BLaER1 (cell line): ENCODE results near the gene AMHR2.
"Not testable (repeated sequence)": the region's sequence is repeated elsewhere in the genome, so short reads cannot be mapped to it uniquely, and the experiment has no call there.

ENCODE experiments used
- H3K27ac ChIP-seq: shearing (Covaris generic); formaldehyde crosslinking; 2 replicates; pipeline ENCODE4 v1.8.1; 2022
- H3K27me3 ChIP-seq: shearing (Covaris generic); formaldehyde crosslinking; 2 replicates; pipeline ENCODE4 v1.8.1; 2022
- H3K36me3 ChIP-seq: shearing (Covaris generic); formaldehyde crosslinking; 2 replicates; pipeline ENCODE4 v1.8.1; 2022
- H3K4me1 ChIP-seq: shearing (Covaris generic); formaldehyde crosslinking; 2 replicates; pipeline ENCODE4 v1.8.1; 2022
- H3K4me2 ChIP-seq: shearing (Covaris generic); formaldehyde crosslinking; 2 replicates; pipeline ENCODE4 v1.8.1; 2022
- H3K4me3 ChIP-seq: shearing (Covaris generic); formaldehyde crosslinking; 2 replicates; pipeline ENCODE4 v1.8.1; 2022
- H3K9ac ChIP-seq: shearing (Covaris generic); formaldehyde crosslinking; 2 replicates; pipeline ENCODE4 v1.8.1; 2022
- H3K9me3 ChIP-seq: shearing (Covaris generic); formaldehyde crosslinking; 2 replicates; pipeline ENCODE4 v1.8.1; 2022
- H4K20me1 ChIP-seq: shearing (Covaris generic); formaldehyde crosslinking; 2 replicates; pipeline ENCODE4 v1.8.1; 2022
- Cebpa-rat ChIP-seq: shearing (Covaris generic); IDR thresholded peaks from 2 replicates; pipeline ENCODE4 v1.8.1; 2022

Gene AMHR2

GRCh38 chr12:53423597-53423996, at the start of gene AMHR2:
Gene AMHR2, plus strand, starts transcription at chr12:53423855. Its CDS starts 80 bp downstream, at chr12:53423935.
- Histone ChIP-seq H3K4me1 (peaks cover 35% of the 10 kb centered on the region), H4K20me1 (no peaks in the 10 kb centered on the region), H3K9ac (no peak within 1 kb of the TSS), H3K36me3 (no peaks in the 10 kb centered on the region), H3K4me2 (no peak within 1 kb of the TSS), H3K4me3 (no peak within 1 kb of the TSS), H3K9me3 (no peaks in the 10 kb centered on the region), H3K27me3 (no peaks in the 10 kb centered on the region), H3K27ac (no peak within 1 kb of the TSS)
- TF ChIP-seq Cebpa-rat = no peak

- H4K20me1 ChIP-seq, H3K9me3 ChIP-seq, H3K36me3 ChIP-seq, H3K9ac ChIP-seq, H3K27ac ChIP-seq, H3K4me2 ChIP-seq, H3K4me3 ChIP-seq, H3K27me3 ChIP-seq: not testable (repeated sequence)
- peaks cover 43% of the 10 kb centered on the region for H3K4me1 ChIP-seq
These were observed 49.4 kb upstream of the AMHR2 start for GRCh38 chr12:53374277-53374676.

GRCh38 chr12:53376747-53377146, 46.9 kb upstream of the AMHR2 start:
- Histone ChIP-seq H3K4me1 (peaks cover 31% of the 10 kb centered on the region), H3K9ac (no peak overlapping the region), H3K27me3 (no peaks in the 10 kb centered on the region), H3K36me3 (no peaks in the 10 kb centered on the region), H3K4me3 (no peak overlapping the region), H4K20me1 (peaks cover 10% of the 10 kb centered on the region), H3K27ac (no peak overlapping the region), H3K9me3 (no peaks in the 10 kb centered on the region), H3K4me2 (no peak overlapping the region)
- TF ChIP-seq Cebpa-rat = no peak

- Histone ChIP-seq H4K20me1 (peaks cover 24% of the 10 kb centered on the region), H3K4me3 (no peak overlapping the region), H3K27ac (no peak overlapping the region; the same call in 1 of the 2 replicates), H3K9ac (no peak overlapping the region), H3K4me2 (no peak overlapping the region), H3K9me3 (no peaks in the 10 kb centered on the region), H3K4me1 (peaks cover 36% of the 10 kb centered on the region), H3K27me3 (no peaks in the 10 kb centered on the region), H3K36me3 (peaks cover 14% of the 10 kb centered on the region)
- no peak for TF ChIP-seq Cebpa-rat
These were observed 45.4 kb upstream of the AMHR2 start for GRCh38 chr12:53378222-53378621.

- H3K27ac ChIP-seq = peak overlapping the region; percentile 75
- peak overlapping the region; percentile 56 for H3K4me3 ChIP-seq
- H4K20me1 ChIP-seq = peaks cover 31% of the 10 kb centered on the region
- TF ChIP-seq Cebpa-rat = no peak
- no peaks in the 10 kb centered on the region for H3K27me3 ChIP-seq
- peaks cover 42% of the 10 kb centered on the region for H3K4me1 ChIP-seq
- H3K4me2 ChIP-seq = peak overlapping the region; percentile 73
- no peaks in the 10 kb centered on the region for H3K9me3 ChIP-seq
- peak overlapping the region; percentile 68; the same call in 1 of the 2 replicates for H3K9ac ChIP-seq
- peaks cover 20% of the 10 kb centered on the region for H3K36me3 ChIP-seq
These were observed 44.8 kb upstream of the AMHR2 start for GRCh38 chr12:53378724-53379388.

GRCh38 chr12:53379389-53380103, 44.1 kb upstream of the AMHR2 start:
- Histone ChIP-seq H3K36me3 (peaks cover 27% of the 10 kb centered on the region), H3K4me1 (peaks cover 49% of the 10 kb centered on the region), H3K4me2 (peak overlapping the region; percentile 73), H3K9ac (peak overlapping the region; percentile 68; the same call in 1 of the 2 replicates), H3K9me3 (no peaks in the 10 kb centered on the region), H3K27me3 (no peaks in the 10 kb centered on the region), H3K4me3 (peak overlapping the region; percentile 71), H4K20me1 (peaks cover 38% of the 10 kb centered on the region), H3K27ac (peak overlapping the region; percentile 75)
- TF ChIP-seq Cebpa-rat = no peak

- no peaks in the 10 kb centered on the region for H3K9me3 ChIP-seq
- peaks cover 56% of the 10 kb centered on the region for H3K4me1 ChIP-seq
- H3K9ac ChIP-seq = peak within 1 kb of the TSS; percentile 87
- peak within 1 kb of the TSS; percentile 71 for H3K4me3 ChIP-seq
- peak within 1 kb of the TSS; percentile 91 for H3K27ac ChIP-seq
- H3K27me3 ChIP-seq = no peaks in the 10 kb centered on the region
- peaks cover 45% of the 10 kb centered on the region for H4K20me1 ChIP-seq
- H3K4me2 ChIP-seq = peak within 1 kb of the TSS; percentile 90
- no peak for TF ChIP-seq Cebpa-rat
- peaks cover 34% of the 10 kb centered on the region for H3K36me3 ChIP-seq
These were observed 43.4 kb upstream of the AMHR2 start, which contains the start of gene SP1 for GRCh38 chr12:53380104-53380793. Gene SP1, plus strand, starts transcription at chr12:53380176. Its CDS starts 116 bp downstream, at chr12:53380292.

- Histone ChIP-seq H3K4me1 (peaks cover 64% of the 10 kb centered on the region), H3K4me3 (peak overlapping the region; percentile 71), H3K27me3 (no peaks in the 10 kb centered on the region), H3K27ac (peak overlapping the region; percentile 73), H3K9ac (peak overlapping the region; percentile 76), H3K4me2 (peak overlapping the region; percentile 90), H3K36me3 (peaks cover 42% of the 10 kb centered on the region), H4K20me1 (peaks cover 53% of the 10 kb centered on the region), H3K9me3 (no peaks in the 10 kb centered on the region)
- TF ChIP-seq Cebpa-rat = no peak
These were observed 42.6 kb upstream of the AMHR2 start for GRCh38 chr12:53380794-53381730.
